Stimulated activated naive CD4-positive, alpha-beta T cell (primary cell): ENCODE measurements around the gene ARAF.

ENCODE experiments used
- DNase-seq, 6 experiments: peaks; one replicate each; lab custom pipeline; 2025; lab: John Stamatoyannopoulos, UW

The ARAF gene

DNA sequence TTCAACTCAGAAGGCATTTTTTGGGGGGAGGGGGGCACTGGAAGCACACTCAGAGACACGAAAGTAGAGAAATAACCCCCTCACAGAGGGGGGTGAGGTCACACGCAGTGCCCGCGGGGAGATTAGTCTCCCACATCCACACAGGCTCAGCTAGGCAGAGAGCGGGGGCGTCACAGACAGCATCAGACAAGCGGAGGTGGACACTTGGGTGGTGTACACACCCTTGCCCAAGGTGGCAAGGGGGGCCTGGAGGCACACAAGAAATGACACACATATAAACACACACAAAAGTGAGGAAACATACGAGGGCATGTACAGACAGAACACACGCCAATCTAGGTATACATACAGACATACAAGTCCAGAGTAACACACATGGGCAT lies 59.3 kb downstream of the ARAF start:
- DNase-seq, result no peak
